GM23338 (cell line): ENCODE data around the gene ARHGEF17. TPM values are rescaled to one million over a fixed set of nuclear protein-coding genes. Genes with fewer than 3 reads are reported as not detected.

Source experiments
- ATAC-seq: fragments of 200-7000 bp; cut with Tn5 transposase; 3 replicates; pipeline ENCODE4 v1.9.1; 2020
- DNase-seq: peaks from one replicate; pipeline ENCODE4 v3.0.0-alpha.2; 2015; ENCODE audit warnings: low spot score
- H2AFZ ChIP-seq: fragments of 200-600 bp; sonication (generic); 2 replicates; pipeline ENCODE4 v1.8.0; 2016; ENCODE audit warnings: antibody characterized with exemption, mild to moderate bottlenecking, moderate library complexity
- H3F3A ChIP-seq: fragments of 200-600 bp; sonication (generic); replicated peaks from 2 replicates; pipeline ENCODE4 v1.8.0; 2017; ENCODE audit warnings: antibody characterized with exemption, mixed run types, low read depth
- H3K27ac ChIP-seq: fragments of 200-600 bp; sonication (generic); 2 replicates; pipeline ENCODE4 v1.6.1; 2016; ENCODE audit warnings: low read depth
- H3K27me3 ChIP-seq: fragments of 200-600 bp; sonication (generic); 2 replicates; pipeline ENCODE4 v1.8.0; 2016; ENCODE audit warnings: mild to moderate bottlenecking, mixed run types, moderate library complexity; ENCODE audit not compliant: insufficient read depth
- H3K36me3 ChIP-seq: fragments of 200-600 bp; sonication (generic); 2 replicates; pipeline ENCODE4 v1.8.0; 2016; ENCODE audit warnings: mild to moderate bottlenecking; ENCODE audit not compliant: insufficient read depth
- H3K4me1 ChIP-seq: fragments of 200-600 bp; sonication (generic); 2 replicates; pipeline ENCODE4 v1.8.0; 2016; ENCODE audit warnings: mild to moderate bottlenecking, moderate library complexity; ENCODE audit not compliant: insufficient read depth
- H3K4me2 ChIP-seq: fragments of 200-600 bp; sonication (generic); 2 replicates; pipeline ENCODE4 v1.7.1; 2017; ENCODE audit warnings: mixed run types
- H3K4me3 ChIP-seq: fragments of 200-600 bp; sonication (generic); 2 replicates; pipeline ENCODE4 v1.6.1; 2016; ENCODE audit warnings: mixed run types
- H3K79me2 ChIP-seq: fragments of 200-600 bp; sonication (generic); replicated peaks from 2 replicates; pipeline ENCODE4 v1.8.0; 2017; ENCODE audit warnings: mild to moderate bottlenecking; ENCODE audit not compliant: insufficient read depth
- H3K9me2 ChIP-seq: fragments of 200-600 bp; sonication (generic); 2 replicates; pipeline ENCODE4 v1.8.0; 2017; ENCODE audit not compliant: insufficient read depth
- H4K20me1 ChIP-seq: fragments of 200-600 bp; sonication (generic); replicated peaks from 2 replicates; pipeline ENCODE4 v1.8.0; 2017; ENCODE audit warnings: mild to moderate bottlenecking; ENCODE audit not compliant: insufficient read depth
- H3K27ac Mint-ChIP-seq: 2 replicates; pipeline ENCODE4 v1.8.0; 2020; ENCODE audit warnings: inconsistent platforms, mild to moderate bottlenecking, moderate library complexity, mixed read lengths
- H3K27me3 Mint-ChIP-seq: 3 replicates; pipeline ENCODE4 v1.8.0; 2022; ENCODE audit warnings: low read depth, mild to moderate bottlenecking, moderate library complexity, mixed read lengths, inconsistent platforms; ENCODE audit not compliant: insufficient read depth, poor library complexity
- H3K36me3 Mint-ChIP-seq: 3 replicates; pipeline ENCODE4 v1.8.0; 2021; ENCODE audit warnings: low read depth, mild to moderate bottlenecking, inconsistent platforms, moderate library complexity, mixed read lengths
- H3K4me1 Mint-ChIP-seq: 3 replicates; pipeline ENCODE4 v1.8.0; 2020; ENCODE audit warnings: mild to moderate bottlenecking, inconsistent platforms, mixed read lengths
- H3K4me3 Mint-ChIP-seq: 3 replicates; pipeline ENCODE4 v1.8.0; 2021; ENCODE audit warnings: moderate library complexity, mild to moderate bottlenecking, inconsistent platforms, mixed read lengths
- H3K9me3 Mint-ChIP-seq: 3 replicates; pipeline ENCODE4 v1.8.0; 2020; ENCODE audit warnings: moderate library complexity, mild to moderate bottlenecking, inconsistent platforms, mixed read lengths
- CREB1 ChIP-seq: fragments of 250-450 bp; sonication (Bioruptor Pico); IDR thresholded peaks from 2 replicates; pipeline ENCODE4 v1.5.0; 2020; ENCODE audit warnings: low read depth, mild to moderate bottlenecking, moderate library complexity
- CTCF ChIP-seq, 2 experiments: fragments of 200-600 bp in 1 of 2; sonication (generic) in 1 of 2; conservative IDR thresholded peaks; 2 replicates each; pipeline versions ENCODE4 v1.5.1 to v1.6.1; 2016 to 2017; ENCODE audit warnings: antibody characterized with exemption in 2 of 2, low read depth in 2 of 2, mild to moderate bottlenecking in 2 of 2, moderate library complexity in 1 of 2
- EZH2 ChIP-seq: fragments of 200-600 bp; sonication (generic); IDR thresholded peaks from one replicate; pipeline ENCODE4 v1.8.0; 2017; ENCODE audit warnings: antibody characterized with exemption, mild to moderate bottlenecking, low read depth; ENCODE audit not compliant: unreplicated experiment
- EZH2phosphoT487 ChIP-seq: fragments of 200-600 bp; sonication (generic); IDR thresholded peaks from one replicate; pipeline ENCODE4 v1.8.1; 2018; ENCODE audit warnings: antibody characterized with exemption; ENCODE audit not compliant: unreplicated experiment
- JUNB ChIP-seq: IDR thresholded peaks from one replicate; pipeline ENCODE4 v1.6.1; 2016; ENCODE audit warnings: antibody characterized with exemption; ENCODE audit not compliant: unreplicated experiment
- NANOG ChIP-seq: IDR thresholded peaks from 2 replicates; pipeline ENCODE4 v1.6.1; 2016; ENCODE audit warnings: antibody characterized with exemption, borderline replicate concordance
- POLR2AphosphoS5 ChIP-seq: IDR thresholded peaks from 2 replicates; pipeline ENCODE4 v1.6.1; 2016; ENCODE audit warnings: antibody characterized with exemption, low read depth
- REST ChIP-seq: IDR thresholded peaks from one replicate; pipeline ENCODE4 v1.6.1; 2018; ENCODE audit warnings: antibody characterized with exemption; ENCODE audit not compliant: unreplicated experiment
- STAT1 ChIP-seq: IDR thresholded peaks from one replicate; pipeline ENCODE4 v1.6.1; 2016; ENCODE audit warnings: antibody characterized with exemption; ENCODE audit not compliant: unreplicated experiment
- ZNF114 ChIP-seq: fragments of 250-450 bp; sonication (Bioruptor Pico); IDR thresholded peaks from 2 replicates; pipeline ENCODE4 v1.5.0; 2020; ENCODE audit warnings: mild to moderate bottlenecking, moderate library complexity
- ZNF331 ChIP-seq: fragments of 250-450 bp; sonication (Bioruptor Pico); IDR thresholded peaks from 2 replicates; pipeline ENCODE4 v1.5.0; 2020; ENCODE audit warnings: low read depth, mild to moderate bottlenecking, moderate library complexity
- ZNF462 ChIP-seq: fragments of 250-450 bp; sonication (Bioruptor Pico); IDR thresholded peaks from 2 replicates; pipeline ENCODE4 v1.5.0; 2020; ENCODE audit warnings: mild to moderate bottlenecking, moderate library complexity
- polyA plus RNA-seq: library from polyadenylated mRNA; unstranded; fragments of >200 nt; fragmentation: Nextera tagmentation; extraction: Ambion mirVana; gene quantifications from 2 replicates; pipeline ENCODE4 v1.2.1, GENCODE V29; 2016
- total RNA-seq: library from RNA; depleted of rRNA; stranded (reverse); fragments of >200 nt; shearing (Covaris generic); gene quantifications from 2 replicates; pipeline ENCODE4 v1.2.3, GENCODE V29; 2014

Gene ARHGEF17
- total and polyA plus RNA-seq, 2 experiments from 2014 or later = 2.9 to 15.0 TPM

- TF ChIP-seq ZNF331 (no peak), STAT1 (no peak), EZH2phosphoT487 (no peak), NANOG (no peak), JUNB (no peak), CTCF (conservative IDR thresholded peaks at IDR 0.05; ENCODE audit: low read depth in 2 of 2) (no peak), ZNF114 (CRISPR knock-in tag) (no peak)
Observed at GRCh38 chr11:73337846-73338245, 29.8 kb downstream of the ARHGEF17 start (continued).

GRCh38 chr11:73338279-73338678 is 30.2 kb downstream of the ARHGEF17 start:
- Mint-ChIP-seq H3K9me3 (no peaks in the 10 kb centered on the region), H3K36me3 (no peaks in the 10 kb centered on the region; the same call in 2 of the 3 replicates), H3K27ac (no peak overlapping the region), H3K27me3 (peaks cover 47% of the 10 kb centered on the region), H3K4me3 (no peak overlapping the region), H3K4me1 (peaks cover 23% of the 10 kb centered on the region)
- ATAC-seq (no peak), DNase-seq (no peak)
- H3K4me2 ChIP-seq = no peak overlapping the region
- no peak overlapping the region for H3K27ac ChIP-seq
- H3K9me2 ChIP-seq = no peaks in the 10 kb centered on the region
- H3K79me2 ChIP-seq = no peaks in the 10 kb centered on the region
- H3K27me3 ChIP-seq = peaks cover 43% of the 10 kb centered on the region
- no peak overlapping the region for H3K4me3 ChIP-seq
- H3F3A ChIP-seq = no peaks in the 10 kb centered on the region
- no peak overlapping the region for H2AFZ ChIP-seq
- H4K20me1 ChIP-seq = peaks cover 15% of the 10 kb centered on the region
- H3K36me3 ChIP-seq = no peaks in the 10 kb centered on the region
- H3K4me1 ChIP-seq = peaks cover 21% of the 10 kb centered on the region
- TF ChIP-seq ZNF462 (CRISPR knock-in tag) (no peak), EZH2 (no peak), POLR2AphosphoS5 (no peak), NANOG (no peak), CTCF (conservative IDR thresholded peaks at IDR 0.05; ENCODE audit: low read depth in 2 of 2) (no peak), ZNF114 (CRISPR knock-in tag) (no peak), CREB1 (no peak), REST (no peak), ZNF331 (no peak)
